Measurements from ENCODE around the gene ABCC4. TPM values are rescaled to one million over a fixed set of nuclear protein-coding genes. Genes with fewer than 3 reads are reported as not detected.

ABCC4 gene
- total and polyA plus RNA-seq, 9 of the 15 experiments (the other 6 are each of a cell fraction or from before 2014, with no cell fraction given), result 9.4 to 46.1 (median 25.4) TPM

- H3K36me3 ChIP-seq (ENCODE audit: control insufficient read depth, insufficient read depth, low read length), result peaks cover 23% of the 10 kb centered on the region; the same call in 2 of the 3 replicates
- FAIRE-seq (no peak), ATAC-seq (no peak), DNase-seq (ENCODE audit: extremely low read depth in 1 of 4, low spot score in 3 of 4) (no peak)
- H3K9ac ChIP-seq (ENCODE audit: insufficient read depth in 1 of 2, low read depth in 2 of 2, low read length in 2 of 2), result no peak overlapping the region
- no peaks in the 10 kb centered on the region for H3K27me3 ChIP-seq (ENCODE audit: control insufficient read depth in 2 of 2, insufficient read depth in 2 of 2, low read length in 2 of 2)
- H3K27ac ChIP-seq (ENCODE audit: extremely low read depth, low read depth, low read length), result no peak overlapping the region
- TF ChIP-seq BHLHE40 (IDR thresholded peaks at IDR 0.05; ENCODE audit: low read length), result no peak
- no peak for TF ChIP-seq CREB3L1 (IDR thresholded peaks at IDR 0.05; ENCODE audit: borderline replicate concordance, low read depth)
- no peak for TF ChIP-seq E2F4 (CRISPR knock-in tag; IDR thresholded peaks at IDR 0.05; ENCODE audit: low read depth)
- no peak for TF ChIP-seq L3MBTL2 (IDR thresholded peaks at IDR 0.05)
- no peak for TF ChIP-seq FOXM1 (IDR thresholded peaks at IDR 0.05; ENCODE audit: low read depth)
- no peak for TF ChIP-seq FOXM1 (CRISPR knock-in tag; IDR thresholded peaks at IDR 0.05; ENCODE audit: low read depth)
- no peak for TF ChIP-seq MAFG (tag; conservative IDR thresholded peaks at IDR 0.05)
- no peak for TF ChIP-seq HDAC1 (IDR thresholded peaks at IDR 0.05)
- no peak for TF ChIP-seq ZNF785 (CRISPR knock-in tag; IDR thresholded peaks at IDR 0.05)
- no peak for TF ChIP-seq TAF7 (tag; IDR thresholded peaks at IDR 0.05)
- no peak for TF ChIP-seq NFIX (CRISPR knock-in tag; IDR thresholded peaks at IDR 0.05; ENCODE audit: low read depth)
- TF ChIP-seq STAT5B (CRISPR knock-in tag; IDR thresholded peaks at IDR 0.05), result no peak
- TF ChIP-seq SAP30 (IDR thresholded peaks at IDR 0.05; ENCODE audit: borderline replicate concordance, insufficient read depth, low read depth, low read length, poor library complexity, severe bottlenecking), result no peak
- no peak overlapping the region for H3K4me3 ChIP-seq
- H3K4me1 ChIP-seq (replicated peaks in 1 of 2; ENCODE audit: control insufficient read depth in 2 of 2, insufficient read depth in 2 of 2, low read length in 2 of 2), result no peaks in the 10 kb centered on the region; a peak in 1 of 5 replicates
- no peaks in the 10 kb centered on the region for H3K9me1 ChIP-seq (ENCODE audit: control insufficient read depth, insufficient read depth, low read length)
- no peaks in the 10 kb centered on the region for H4K20me1 ChIP-seq (replicated peaks; ENCODE audit: control insufficient read depth, insufficient read depth, low read length)
- in situ Hi-C loops (cut with MboI), result no loop called here
- no peak overlapping the region for H3K4me2 ChIP-seq (ENCODE audit: insufficient read depth, low read length)
- no TSS peak for BruUV-seq (replicated peaks)
- ChIA-PET CTCF (ENCODE audit: low intra/inter-chr PET ratio) (no interaction called here), POLR2A (no interaction called here)
- WGBS (ENCODE audit: insufficient coverage, low coverage, missing lambda C conversion rate), result 97% methylated on average over 5 of the region's 5 CpGs
- no peaks in the 10 kb centered on the region for H3K9me3 ChIP-seq (replicated peaks; ENCODE audit: control insufficient read depth, insufficient read depth, low read depth, low read length)
- intact Hi-C loops (cut with micrococcal nuclease), result no loop called here
- H3K79me2 ChIP-seq (ENCODE audit: control insufficient read depth, insufficient read depth, low read length), result no peaks in the 10 kb centered on the region
- no peak overlapping the region for H2AFZ ChIP-seq (ENCODE audit: low read depth, low read length)
These were observed 187.7 kb downstream of the ABCC4 start for GRCh38 chr13:95113601-95114000.

Data from K562 (cell line).